ENCODE results near the gene NFKBIL1.
"Not testable (repeated sequence)": the region's sequence is repeated elsewhere in the genome, so short reads cannot be mapped to it uniquely, and the experiment has no call there.

The NFKBIL1 gene

GRCh38 chr6:31587791-31588777 lies 40.7 kb downstream of the NFKBIL1 start:
- peak overlapping the region; percentile 98 for H3K27ac ChIP-seq (replicated peaks)
- no peaks in the 10 kb centered on the region for H3K27me3 ChIP-seq (ENCODE audit: insufficient read depth, poor library complexity, severe bottlenecking)
- TF ChIP-seq POLR2AphosphoS5 (IDR thresholded peaks at IDR 0.05; ENCODE audit: low read depth): peak; percentile 10; the same call in 1 of the 2 replicates
- no peak for TF ChIP-seq REST (IDR thresholded peaks at IDR 0.05; ENCODE audit: insufficient replicate concordance, low read depth)
- TF ChIP-seq GABPA (IDR thresholded peaks at IDR 0.05; ENCODE audit: low read depth): no peak
- TF ChIP-seq CTCF (IDR thresholded peaks at IDR 0.05; ENCODE audit: insufficient read depth, low read length): no peak
- TF ChIP-seq SPI1 (IDR thresholded peaks at IDR 0.05; ENCODE audit: borderline replicate concordance, low read depth): no peak
- H3K4me3 ChIP-seq (replicated peaks; ENCODE audit: insufficient read depth, low read length): peak overlapping the region; percentile 60
- peak in 1 of 2 experiments; percentile 32 for DNase-seq (ENCODE audit: low read depth in 1 of 2, low spot score in 1 of 2)

GRCh38 chr6:31588871-31589650 lies 41.7 kb downstream of the NFKBIL1 start:
- TF ChIP-seq CTCF (IDR thresholded peaks at IDR 0.05; ENCODE audit: insufficient read depth, low read length): no peak
- no peak for TF ChIP-seq POLR2AphosphoS5 (IDR thresholded peaks at IDR 0.05; ENCODE audit: low read depth)
- TF ChIP-seq GABPA (IDR thresholded peaks at IDR 0.05; ENCODE audit: low read depth): no peak
- no peak for TF ChIP-seq REST (IDR thresholded peaks at IDR 0.05; ENCODE audit: insufficient replicate concordance, low read depth)
- no peak for TF ChIP-seq SPI1 (IDR thresholded peaks at IDR 0.05; ENCODE audit: borderline replicate concordance, low read depth)
- Histone ChIP-seq H3K4me3 (replicated peaks; ENCODE audit: insufficient read depth, low read length) (no peak overlapping the region), H3K27me3 (ENCODE audit: insufficient read depth, poor library complexity, severe bottlenecking) (no peaks in the 10 kb centered on the region)

GRCh38 chr6:31590691-31591090 lies 43.3 kb downstream of the NFKBIL1 start:
- not testable (repeated sequence) for H3K4me3 ChIP-seq (replicated peaks; ENCODE audit: insufficient read depth, low read length); DNase-seq (ENCODE audit: low read depth in 1 of 2, low spot score in 1 of 2); H3K27me3 ChIP-seq (ENCODE audit: insufficient read depth, poor library complexity, severe bottlenecking); H3K27ac ChIP-seq (replicated peaks)

More at GRCh38 chr6:31588871-31589650, 41.7 kb downstream of the NFKBIL1 start:
- peak in 1 of 2 experiments; percentile 26 for DNase-seq (ENCODE audit: low read depth in 1 of 2, low spot score in 1 of 2)
- peak overlapping the region; percentile 98 for H3K27ac ChIP-seq (replicated peaks)

- no peaks in the 10 kb centered on the region for H3K27me3 ChIP-seq (ENCODE audit: insufficient read depth, poor library complexity, severe bottlenecking)
- no peak overlapping the region for H3K27ac ChIP-seq (replicated peaks)
- H3K4me3 ChIP-seq (replicated peaks; ENCODE audit: insufficient read depth, low read length): no peak overlapping the region
- DNase-seq (ENCODE audit: low read depth in 1 of 2, low spot score in 1 of 2): no peak
- TF ChIP-seq REST (IDR thresholded peaks at IDR 0.05; ENCODE audit: insufficient replicate concordance, low read depth): no peak
- no peak for TF ChIP-seq POLR2AphosphoS5 (IDR thresholded peaks at IDR 0.05; ENCODE audit: low read depth)
- TF ChIP-seq SPI1 (IDR thresholded peaks at IDR 0.05; ENCODE audit: borderline replicate concordance, low read depth): no peak
- TF ChIP-seq CTCF (IDR thresholded peaks at IDR 0.05; ENCODE audit: insufficient read depth, low read length): no peak
- TF ChIP-seq GABPA (IDR thresholded peaks at IDR 0.05; ENCODE audit: low read depth): no peak
Measured at GRCh38 chr6:31592396-31592771, 45.0 kb downstream of the NFKBIL1 start.
